ENCODE measurements around the gene UBALD2. TPM values are rescaled to one million over a fixed set of nuclear protein-coding genes. Genes with fewer than 3 reads are reported as not detected.

Gene UBALD2
- polyA plus RNA-seq (2011; rRNA removed) (13.8 and 21.5 TPM in 2 replicates), polyA plus RNA-seq (2017; fragmentation: RNase III; extraction: RNeasy Plus Mini Kit Qiagen cat#74134 plus additional on column Dnase treatment) (11.4 to 12.9 TPM (median 12.8 TPM) in 3 replicates), polyA minus RNA-seq (2011; rRNA and poly(A)+ RNA removed) (7.6 and 8.8 TPM in 2 replicates)
- polyA plus RNA-seq (2012; cell fraction: cytosol; rRNA removed): 25.8 and 37.7 TPM in 2 replicates
- 22.8 and 37.0 TPM in 2 replicates for polyA plus RNA-seq (2012; cell fraction: nucleus; rRNA removed)

DNA sequence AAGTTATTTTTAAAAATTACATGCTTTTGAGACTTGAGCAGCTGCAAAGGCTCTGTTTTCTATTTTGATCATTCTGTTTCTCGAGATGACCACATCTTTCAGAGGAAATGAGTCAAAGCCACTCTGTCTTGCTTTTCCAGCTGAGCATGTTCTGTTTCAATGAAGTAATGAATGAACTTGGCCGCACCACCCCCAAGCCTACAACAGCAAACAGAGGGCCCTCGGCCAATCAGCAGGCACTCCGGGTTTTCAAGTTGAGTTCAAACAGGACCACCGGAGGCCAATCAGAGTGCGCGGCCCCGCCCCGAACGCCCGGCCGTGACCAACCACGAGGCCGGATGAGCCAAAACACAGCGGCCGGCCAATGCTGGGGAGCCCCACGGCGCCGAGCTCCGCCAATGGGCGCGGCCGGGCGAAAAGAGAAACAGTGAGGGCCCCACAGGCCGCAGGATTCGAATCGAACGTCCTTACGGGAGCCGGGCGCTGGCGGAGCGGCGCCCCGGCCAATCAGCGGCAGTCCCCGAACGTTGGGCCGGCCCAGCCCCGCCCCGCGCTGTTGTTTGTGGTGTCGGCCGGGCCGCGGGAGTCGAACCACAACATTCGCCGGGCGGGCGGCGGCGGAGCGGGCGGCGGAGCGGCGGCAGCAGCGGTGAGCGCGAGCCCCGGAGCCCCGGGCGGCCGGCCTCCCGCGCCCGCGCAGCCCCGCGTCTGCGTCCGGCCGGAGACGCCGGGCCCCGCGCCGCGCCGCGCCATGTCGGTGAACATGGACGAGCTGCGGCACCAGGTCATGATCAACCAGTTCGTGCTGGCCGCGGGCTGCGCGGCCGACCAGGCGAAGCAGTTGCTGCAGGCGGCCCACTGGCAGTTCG lies at the start of gene UBALD2:
Gene UBALD2 (plus strand): TSS at position 594 of the 869 bp plus-strand sequence. CDS start 158 bp downstream, at position 752.
- CTCF ChIA-PET: interaction anchor here (0.6 to 7.8 kb wide), 10 partner anchors 8 to 410 kb away, joined by 3 to 101 read pairs (median 4); partner anchors contain the start of gene RNF157
- no peak for TF ChIP-seq HOXA7 (CRISPR knock-in tag; IDR thresholded peaks at IDR 0.05)
- no peak; the same call in 1 of the 2 replicates for TF ChIP-seq GATA3 (IDR thresholded peaks at IDR 0.05; ENCODE audit: borderline replicate concordance)
- TF ChIP-seq RNF2 (IDR thresholded peaks at IDR 0.05; ENCODE audit: borderline replicate concordance, low read depth): no peak
- no peak for TF ChIP-seq ESRRA (IDR thresholded peaks at IDR 0.05; ENCODE audit: borderline replicate concordance, low read length)
- TF ChIP-seq SREBF2 (IDR thresholded peaks at IDR 0.05): no peak
- no peak for TF ChIP-seq KDM5A (IDR thresholded peaks at IDR 0.05)
- TF ChIP-seq RAD21 (conservative IDR thresholded peaks at IDR 0.05 in 1 of 2, IDR thresholded peaks at IDR 0.05 in 1 of 2): no peak
- no peak for TF ChIP-seq ZNF302 (CRISPR knock-in tag; IDR thresholded peaks at IDR 0.05)
- peak; percentile 97 for TF ChIP-seq HOXB13 (CRISPR knock-in tag; IDR thresholded peaks at IDR 0.05; ENCODE audit: low read depth)
- no peak for TF ChIP-seq RCOR1 (IDR thresholded peaks at IDR 0.05; ENCODE audit: low read depth, low read length)
- no peak for TF ChIP-seq CHD4 (IDR thresholded peaks at IDR 0.05; ENCODE audit: borderline replicate concordance)
- TF ChIP-seq RFX5 (IDR thresholded peaks at IDR 0.05): peak; percentile 88
- no peak for TF ChIP-seq CBX2 (IDR thresholded peaks at IDR 0.05; ENCODE audit: borderline replicate concordance, low read depth)
- TF ChIP-seq JUNB (IDR thresholded peaks at IDR 0.05): no peak
- no peak for TF ChIP-seq NR3C1 (IDR thresholded peaks at IDR 0.05)
- no peak for TF ChIP-seq MYC (IDR thresholded peaks at IDR 0.05; ENCODE audit: borderline replicate concordance, low read length)
- TF ChIP-seq, protein P1, sequence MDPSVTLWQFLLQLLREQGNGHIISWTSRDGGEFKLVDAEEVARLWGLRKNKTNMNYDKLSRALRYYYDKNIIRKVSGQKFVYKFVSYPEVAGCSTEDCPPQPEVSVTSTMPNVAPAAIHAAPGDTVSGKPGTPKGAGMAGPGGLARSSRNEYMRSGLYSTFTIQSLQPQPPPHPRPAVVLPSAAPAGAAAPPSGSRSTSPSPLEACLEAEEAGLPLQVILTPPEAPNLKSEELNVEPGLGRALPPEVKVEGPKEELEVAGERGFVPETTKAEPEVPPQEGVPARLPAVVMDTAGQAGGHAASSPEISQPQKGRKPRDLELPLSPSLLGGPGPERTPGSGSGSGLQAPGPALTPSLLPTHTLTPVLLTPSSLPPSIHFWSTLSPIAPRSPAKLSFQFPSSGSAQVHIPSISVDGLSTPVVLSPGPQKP (IDR thresholded peaks at IDR 0.05; ENCODE audit: low read depth, low read length): no peak
- TF ChIP-seq POLR2AphosphoS2 (conservative IDR thresholded peaks at IDR 0.05; ENCODE audit: low read length): no peak
- TF ChIP-seq CEBPB (IDR thresholded peaks at IDR 0.05): no peak
- TF ChIP-seq EHMT2 (IDR thresholded peaks at IDR 0.05; ENCODE audit: low read depth): no peak
- TF ChIP-seq EHF (CRISPR knock-in tag; IDR thresholded peaks at IDR 0.05): peak; percentile 97
- no peak for TF ChIP-seq FOSB (CRISPR knock-in tag; IDR thresholded peaks at IDR 0.05)
- TF ChIP-seq BCL3 (IDR thresholded peaks at IDR 0.05): peak; percentile 57; the same call in 1 of the 3 replicates
- peak; percentile 93; the same call in 1 of the 2 replicates for TF ChIP-seq ZSCAN20 (CRISPR knock-in tag; IDR thresholded peaks at IDR 0.05)
- no peak for TF ChIP-seq REST (IDR thresholded peaks at IDR 0.05)
- TF ChIP-seq ZC3H11A (IDR thresholded peaks at IDR 0.05): no peak
- no peak for TF ChIP-seq FOSL2 (IDR thresholded peaks at IDR 0.05)
- peak; percentile 82 for TF ChIP-seq FOSL2 (CRISPR knock-in tag; IDR thresholded peaks at IDR 0.05)
- peak; percentile 97 for TF ChIP-seq TP53 (CRISPR knock-in tag; IDR thresholded peaks at IDR 0.05)
- TF ChIP-seq NPAS2 (CRISPR knock-in tag; IDR thresholded peaks at IDR 0.05; ENCODE audit: borderline replicate concordance): peak; percentile 73; the same call in 1 of the 2 replicates
- TF ChIP-seq TFCP2L1 (CRISPR knock-in tag; IDR thresholded peaks at IDR 0.05): peak; percentile 97
- TF ChIP-seq, protein P2, sequence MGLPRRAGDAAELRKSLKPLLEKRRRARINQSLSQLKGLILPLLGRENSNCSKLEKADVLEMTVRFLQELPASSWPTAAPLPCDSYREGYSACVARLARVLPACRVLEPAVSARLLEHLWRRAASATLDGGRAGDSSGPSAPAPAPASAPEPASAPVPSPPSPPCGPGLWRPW (IDR thresholded peaks at IDR 0.05): no peak
- TF ChIP-seq CHD2 (IDR thresholded peaks at IDR 0.05; ENCODE audit: low read length, partially characterized antibody): peak; percentile 9
- no peak for TF ChIP-seq SMC3 (IDR thresholded peaks at IDR 0.05)
- TF ChIP-seq HOXB5 (CRISPR knock-in tag; IDR thresholded peaks at IDR 0.05): peak; percentile 99

More for the DNA sequence above, at the start of gene UBALD2:
- peaks cover 25% of the 10 kb centered on the region for H3K4me1 ChIP-seq
- POLR2A ChIA-PET: interaction anchor here (0.6 to 1.5 kb wide), 23 partner anchors 9 to 410 kb away, joined by 3 to 17 read pairs (median 4); partner anchors contain the start of genes ACOX1, FBF1, PRPSAP1 and RNF157
- peak within 1 kb of the TSS; percentile 99 for H3K4me3 ChIP-seq
- H3K4me2 ChIP-seq: peak within 1 kb of the TSS; percentile 93
- peak within 1 kb of the TSS; percentile 89 to 92 for H3K27ac ChIP-seq
- WGBS (ENCODE audit: missing lambda C conversion rate): 2% methylated on average over 40 of the region's 94 CpGs
- DNase-seq (ENCODE audit: low read depth in 1 of 2, low spot score in 1 of 2) (peak; percentile 100), ATAC-seq (peak; percentile 92 to 98), FAIRE-seq (peak; percentile 67)
- H3K9me3 ChIP-seq: no peaks in the 10 kb centered on the region
